Measurements from ENCODE around the gene FMNL2.

The FMNL2 gene

DNA sequence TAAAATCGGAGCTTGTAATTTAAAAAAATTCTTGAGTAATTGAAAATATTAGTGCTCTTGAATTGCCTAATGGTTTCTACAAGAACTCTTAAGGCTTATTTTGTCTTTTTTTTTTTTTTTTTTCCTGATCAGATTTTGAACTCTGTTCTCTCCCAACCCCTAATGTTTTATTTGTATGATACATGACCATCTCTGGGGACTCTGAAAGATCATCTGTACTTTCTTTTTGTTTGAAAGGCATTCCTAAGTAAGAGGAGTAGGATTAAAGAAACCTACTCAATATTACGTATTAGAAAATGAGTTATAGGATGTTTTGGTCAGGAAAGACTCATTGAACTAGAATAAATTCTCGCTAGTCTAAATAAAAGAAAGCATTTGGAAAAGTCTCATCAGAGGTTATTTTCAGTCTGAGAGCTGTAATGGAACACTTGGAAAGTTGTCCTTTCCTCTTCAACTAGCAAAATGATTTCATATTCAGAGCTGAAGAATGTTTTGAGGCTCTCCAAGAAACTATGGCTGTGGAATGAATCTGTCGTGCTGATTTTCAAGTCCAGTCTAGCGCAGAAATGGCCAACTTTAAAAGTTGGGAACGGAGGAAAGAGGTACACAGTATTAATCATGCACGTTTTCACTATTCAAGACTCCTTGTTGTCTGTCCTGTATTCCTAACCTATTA is 199.6 kb downstream of the FMNL2 start:
- no peak for DNase-seq

DNA sequence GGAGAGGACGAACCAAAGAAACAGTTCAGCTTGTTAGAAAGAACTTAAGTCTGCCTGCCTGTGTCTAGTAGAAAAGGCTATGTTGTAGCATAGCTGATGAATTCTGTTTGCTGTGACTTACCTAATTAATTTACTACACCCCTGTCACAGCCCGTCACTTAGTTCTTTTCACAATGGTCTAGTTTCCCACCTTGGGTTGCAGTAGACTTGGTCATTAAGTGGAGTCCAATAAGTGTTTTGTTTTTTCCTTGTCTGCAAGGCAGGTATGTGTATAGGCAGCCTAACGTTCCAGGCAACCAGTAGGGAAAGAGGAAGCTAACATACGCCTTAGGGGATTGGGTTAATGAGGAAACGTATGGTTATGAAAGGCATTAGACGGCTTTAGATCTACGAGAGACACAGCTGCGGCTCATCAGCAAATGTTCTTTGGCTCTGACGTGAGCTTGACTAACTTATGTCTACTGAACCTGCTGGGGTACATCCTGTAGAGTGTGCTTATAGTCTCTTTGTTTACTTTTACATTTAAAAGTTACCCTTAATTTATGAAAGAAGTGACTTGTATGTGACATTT is 202.2 kb downstream of the FMNL2 start:
- DNase-seq: no peak

DNA sequence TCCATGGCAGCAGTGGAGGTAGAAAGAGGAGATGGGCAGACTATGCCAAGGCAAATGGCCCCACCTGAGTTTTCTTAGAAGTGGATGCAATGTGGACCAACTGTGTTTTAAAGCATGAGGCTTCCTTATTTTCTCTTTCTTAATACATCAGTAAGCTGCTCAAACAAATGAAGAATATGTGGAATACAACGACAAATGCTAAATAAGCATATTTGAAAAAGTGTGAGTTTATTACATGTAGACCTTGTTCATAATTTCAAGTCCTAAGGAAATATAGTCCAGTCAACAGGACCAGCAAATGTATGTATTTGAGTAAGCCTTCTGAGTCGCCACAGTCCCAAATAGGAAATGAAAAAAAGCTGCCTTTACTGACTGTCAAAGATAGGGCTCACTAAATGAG is 204.4 kb downstream of the FMNL2 start:
- no peak for DNase-seq

DNA sequence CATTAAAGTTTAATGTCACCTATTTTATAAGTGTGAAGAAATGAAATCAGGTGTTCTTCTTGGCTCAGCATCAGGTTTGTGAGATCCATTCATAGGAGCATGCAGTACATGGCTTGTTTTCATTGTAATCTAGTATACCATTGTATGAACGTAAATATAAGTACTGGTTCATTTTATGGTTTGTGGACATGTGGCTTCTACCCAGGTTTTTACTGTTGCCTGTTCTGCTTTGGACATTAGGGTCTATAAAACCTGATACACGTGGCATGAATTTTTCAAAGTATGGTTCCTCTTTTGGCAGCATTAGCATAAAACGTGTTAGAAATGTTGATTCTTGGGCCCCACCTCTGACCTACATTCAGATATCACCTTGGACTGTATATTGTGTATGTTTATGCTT is 206.7 kb downstream of the FMNL2 start:
- no peak for DNase-seq

DNA sequence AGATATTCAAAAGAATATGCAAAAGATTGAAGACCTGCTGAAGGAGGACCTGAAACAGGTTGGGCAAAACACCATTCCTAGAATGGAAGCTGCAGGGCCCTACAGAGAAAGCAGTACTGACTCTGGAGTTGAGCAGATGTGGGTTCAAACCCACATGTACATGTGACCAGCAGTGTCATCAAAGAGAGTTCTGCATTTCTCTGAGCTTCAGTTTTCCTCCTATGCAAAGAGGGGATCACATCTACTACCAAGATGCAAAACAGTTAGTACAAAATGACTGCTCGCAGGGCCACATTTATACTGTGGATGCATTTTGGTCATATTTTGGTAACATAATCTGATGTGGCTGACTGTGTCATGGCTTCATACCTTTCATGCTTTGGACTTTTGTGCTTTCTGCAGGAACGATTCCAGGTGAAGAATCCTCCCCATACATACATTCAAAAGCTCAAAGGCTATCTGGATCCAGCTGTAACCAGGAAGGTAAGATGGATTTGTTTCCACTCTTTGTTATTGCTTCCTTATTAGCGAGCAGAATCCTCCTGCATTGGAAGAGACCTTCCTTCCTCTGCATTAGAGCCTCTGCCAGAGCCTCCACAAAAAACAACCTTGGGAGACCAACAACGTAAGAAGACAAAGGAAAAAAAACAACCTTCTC is 207.5 kb downstream of the FMNL2 start:
- no peak for DNase-seq

DNA sequence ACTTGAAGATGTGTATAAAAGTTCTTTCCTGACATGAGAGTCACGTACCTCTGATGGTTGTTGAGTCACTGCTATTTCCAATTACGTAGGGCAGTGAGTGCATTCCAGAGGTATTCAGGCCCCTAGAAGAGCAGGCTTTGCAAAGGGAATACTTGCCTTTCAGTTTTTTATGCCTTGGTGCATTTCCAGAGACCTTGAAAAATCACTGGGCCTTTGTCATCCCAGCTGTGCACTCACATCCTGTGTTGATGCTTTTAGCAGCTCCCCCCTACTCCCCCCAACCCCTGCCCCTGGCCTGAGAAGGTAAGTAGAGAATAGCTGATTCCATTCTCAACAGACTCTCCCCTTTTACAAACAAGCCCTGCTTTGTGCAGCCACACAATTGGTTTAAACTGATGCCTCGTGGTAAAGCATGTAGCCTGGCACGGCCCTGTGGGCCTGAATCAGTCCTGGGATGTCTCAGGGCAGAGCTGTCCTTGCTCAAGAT is 208.1 kb downstream of the FMNL2 start:
- no peak for DNase-seq

DNA sequence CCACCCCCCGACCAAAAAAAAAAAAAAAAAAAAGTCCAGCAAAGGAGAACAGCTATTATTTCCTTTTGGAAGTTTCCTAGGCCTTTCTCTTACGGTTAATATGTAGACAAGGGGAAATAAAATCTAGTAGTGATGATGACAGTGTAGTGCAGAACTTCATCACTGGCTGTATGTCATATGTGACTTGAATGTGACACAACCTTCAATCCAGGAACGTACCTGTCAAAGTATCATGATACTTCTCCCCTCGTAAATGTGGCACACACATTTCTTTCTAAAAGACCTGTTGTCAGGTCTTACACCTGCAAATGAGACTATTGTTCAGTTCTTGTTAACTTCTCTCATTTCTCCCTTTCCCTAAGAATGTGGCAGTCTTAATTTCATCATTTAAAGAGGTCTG is 208.7 kb downstream of the FMNL2 start:
- DNase-seq: no peak

DNA sequence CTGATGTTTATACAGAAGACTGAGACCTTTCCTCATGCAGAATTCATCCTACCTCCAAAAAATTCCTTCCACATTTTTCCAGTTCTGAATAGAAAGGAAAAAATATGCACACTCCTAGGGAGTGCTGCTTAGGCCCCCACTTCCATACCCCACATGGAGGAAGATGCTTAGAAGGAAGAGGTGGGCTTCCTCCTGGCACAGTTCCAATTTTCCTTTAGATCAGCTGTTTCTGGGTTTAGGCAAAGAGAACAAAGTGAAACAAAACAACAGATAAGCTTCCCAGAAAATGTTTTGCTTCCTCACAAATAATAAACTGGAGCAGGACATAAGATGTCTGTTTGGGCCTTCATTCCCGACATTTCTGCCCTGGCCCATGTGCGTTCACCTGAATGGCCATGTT is 209.7 kb downstream of the FMNL2 start:
- no peak for DNase-seq

DNA sequence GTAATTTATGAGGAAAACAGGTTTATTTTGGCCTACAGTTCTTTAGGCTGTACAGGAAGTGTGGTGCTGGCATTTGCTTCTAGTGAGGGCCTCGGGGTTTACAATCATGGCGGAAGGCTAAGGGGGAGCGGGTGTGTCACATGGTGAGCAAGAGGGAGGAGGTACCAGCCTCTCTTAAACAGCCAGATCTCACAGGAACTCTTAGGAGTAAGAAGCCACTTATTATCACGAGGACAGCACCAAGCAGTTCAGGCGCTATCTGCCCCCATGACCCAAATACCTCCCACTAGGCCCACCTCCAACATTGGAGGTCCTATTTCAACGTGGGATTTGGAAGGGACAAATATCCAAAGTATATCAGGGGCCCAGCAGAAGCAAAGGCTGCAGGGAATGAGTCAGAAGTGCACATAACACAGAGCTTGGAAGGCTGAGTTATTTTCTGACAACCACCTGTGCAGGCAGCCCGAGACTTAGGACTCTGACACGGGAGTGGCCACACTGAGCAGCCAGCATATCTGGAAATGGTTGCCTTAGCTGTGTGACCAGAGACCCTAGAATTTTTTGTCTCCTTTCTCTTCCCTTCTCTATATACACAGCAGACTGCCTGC is 211.4 kb downstream of the FMNL2 start:
- no peak for DNase-seq

DNA sequence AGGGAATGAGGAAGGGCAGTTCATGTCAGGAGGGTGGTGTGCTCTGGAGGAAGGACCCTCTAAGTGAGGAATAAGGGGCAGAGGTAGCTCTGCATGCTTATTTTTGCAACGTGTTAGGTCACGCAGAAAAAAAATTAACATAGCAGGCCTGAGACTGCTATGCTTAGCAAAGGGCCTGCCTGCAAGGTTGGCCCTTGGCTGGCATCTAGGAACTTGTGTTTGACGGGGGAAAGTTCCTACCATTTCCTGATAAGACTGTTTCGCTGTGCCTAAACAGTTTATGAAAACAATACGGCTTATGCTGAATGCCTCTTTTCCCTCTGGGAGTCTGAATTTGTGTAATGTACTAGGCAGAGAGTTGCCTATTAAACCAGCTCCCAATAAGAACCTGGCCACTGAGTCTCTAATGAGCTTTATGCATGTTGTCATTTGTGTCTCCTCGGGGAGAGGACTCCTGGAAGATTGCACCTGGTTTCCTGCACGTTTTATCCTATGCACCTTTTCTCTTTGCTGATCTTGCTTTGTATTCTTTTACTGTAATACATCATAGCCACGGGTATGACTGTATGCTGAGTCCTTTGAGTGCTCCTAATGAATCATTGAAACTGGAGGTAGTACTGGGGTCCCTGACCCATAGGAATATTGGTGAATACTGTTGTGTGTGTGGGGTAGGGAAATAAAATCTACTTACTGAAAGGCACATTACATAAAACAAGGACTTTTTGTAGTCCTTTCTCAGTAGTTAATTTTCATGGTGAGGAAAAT is 213.3 kb downstream of the FMNL2 start:
- DNase-seq: no peak

DNA sequence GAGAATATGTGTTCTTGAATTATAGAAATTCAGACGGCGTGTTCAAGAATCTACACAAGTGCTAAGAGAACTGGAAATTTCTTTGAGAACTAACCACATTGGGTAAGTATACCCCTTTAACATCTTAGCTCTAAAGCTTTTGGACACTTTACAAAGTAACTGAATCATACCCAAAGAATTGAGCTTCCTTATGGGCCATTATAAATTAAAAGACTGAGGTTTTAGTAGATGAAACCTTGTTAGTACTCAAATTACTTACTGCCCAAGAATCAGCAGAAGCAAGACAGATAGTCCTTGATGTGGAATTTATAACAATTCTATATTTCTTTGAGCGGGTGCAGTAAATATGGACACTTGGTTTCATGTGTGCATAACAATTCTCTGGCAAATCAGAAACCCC is 214.0 kb downstream of the FMNL2 start:
- no peak for DNase-seq

DNA sequence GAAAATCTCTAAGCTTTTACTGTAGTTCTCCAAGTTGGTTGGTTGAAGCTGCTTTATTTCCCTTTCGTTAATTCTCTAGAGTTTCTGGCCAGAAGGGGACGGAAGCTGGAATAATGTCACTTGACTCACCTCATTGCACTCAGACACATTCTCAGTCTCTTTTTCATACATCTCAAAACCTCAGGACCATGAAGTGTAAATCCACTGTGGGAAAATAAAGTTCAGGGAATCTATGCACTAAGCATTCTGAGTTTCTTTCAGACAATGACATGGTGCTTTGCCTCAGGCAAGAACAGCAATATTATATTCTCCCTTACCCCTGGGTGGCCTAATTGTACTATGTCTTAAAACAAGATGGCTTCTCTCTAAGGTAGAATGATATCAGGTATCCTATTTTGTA is 214.4 kb downstream of the FMNL2 start:
- no peak for DNase-seq

DNA sequence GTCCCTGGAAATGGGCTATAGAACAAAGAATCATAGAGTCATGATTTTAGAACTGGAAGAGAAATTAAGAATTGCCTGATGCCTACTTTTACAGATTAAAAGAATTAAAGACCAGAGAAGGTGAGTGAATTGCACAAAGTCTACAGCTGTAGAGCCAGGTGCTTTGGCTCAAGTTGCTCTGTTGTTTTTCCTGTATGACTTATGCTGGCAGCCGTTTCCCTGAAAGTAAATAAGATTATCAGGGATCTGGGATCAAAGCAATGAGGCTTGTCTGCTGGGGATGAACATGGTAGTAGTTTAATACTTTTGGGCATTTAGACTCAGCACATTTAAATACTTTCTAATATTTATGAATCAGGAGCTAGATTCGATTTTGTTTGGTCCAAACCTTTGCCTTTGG is 215.4 kb downstream of the FMNL2 start:
- DNase-seq: no peak

DNA sequence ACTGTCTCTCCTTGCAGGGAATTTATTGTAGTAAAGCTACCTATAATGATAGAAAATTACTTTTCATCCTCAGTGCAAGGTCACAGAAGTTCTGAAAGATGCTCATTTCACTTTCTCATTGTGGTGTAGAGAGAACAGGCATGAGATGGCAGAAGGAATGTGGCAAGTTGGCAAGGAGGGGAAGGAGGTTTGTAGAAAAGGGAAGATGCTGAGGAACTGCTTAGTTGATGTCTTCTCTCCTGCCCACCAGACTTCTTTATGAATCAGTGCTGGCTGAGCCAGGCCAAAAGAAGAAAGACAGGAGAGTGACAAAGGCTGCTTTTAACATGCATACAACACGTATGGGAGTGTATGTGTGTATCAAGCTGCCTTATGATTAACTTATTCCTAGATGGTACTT is 217.9 kb downstream of the FMNL2 start:
- no peak for DNase-seq

DNA sequence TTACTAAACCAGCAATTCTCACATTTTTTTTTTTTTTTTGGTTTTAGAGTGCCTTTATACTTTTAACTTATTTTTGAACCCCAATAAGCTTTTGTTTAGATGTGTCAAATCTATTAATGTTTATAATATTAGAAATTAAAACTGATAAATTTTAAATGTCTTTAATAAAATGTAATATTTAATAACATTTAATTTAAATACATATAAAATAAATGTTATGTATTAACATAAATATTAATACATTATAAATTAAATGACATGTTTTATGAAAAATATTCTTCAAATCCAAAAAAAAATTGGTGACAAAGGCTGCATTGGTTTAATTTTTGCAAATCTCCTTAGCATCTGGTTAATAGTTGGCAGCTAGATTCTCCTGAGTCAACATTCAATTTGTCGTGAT is 218.5 kb downstream of the FMNL2 start:
- DNase-seq: no peak

DNA sequence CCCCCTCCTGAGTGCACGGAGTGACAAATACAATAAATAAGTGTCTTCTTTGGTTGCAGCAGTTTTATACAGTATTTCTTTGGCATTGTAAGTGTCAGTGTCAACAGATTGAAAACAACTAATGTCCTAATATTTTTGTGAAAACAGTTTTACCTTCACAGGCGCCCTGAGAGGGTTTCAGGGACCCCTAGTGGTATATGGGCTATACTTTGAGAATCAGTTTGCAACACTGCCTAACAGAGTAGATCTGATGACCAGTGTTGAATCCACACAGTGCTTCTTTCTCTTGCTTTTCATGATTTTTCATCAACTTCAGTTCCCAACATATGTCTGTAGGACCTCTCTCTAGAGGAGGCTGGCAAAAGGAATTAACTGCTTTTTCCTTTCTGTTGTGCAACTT is 220.1 kb downstream of the FMNL2 start:
- no peak for DNase-seq

DNA sequence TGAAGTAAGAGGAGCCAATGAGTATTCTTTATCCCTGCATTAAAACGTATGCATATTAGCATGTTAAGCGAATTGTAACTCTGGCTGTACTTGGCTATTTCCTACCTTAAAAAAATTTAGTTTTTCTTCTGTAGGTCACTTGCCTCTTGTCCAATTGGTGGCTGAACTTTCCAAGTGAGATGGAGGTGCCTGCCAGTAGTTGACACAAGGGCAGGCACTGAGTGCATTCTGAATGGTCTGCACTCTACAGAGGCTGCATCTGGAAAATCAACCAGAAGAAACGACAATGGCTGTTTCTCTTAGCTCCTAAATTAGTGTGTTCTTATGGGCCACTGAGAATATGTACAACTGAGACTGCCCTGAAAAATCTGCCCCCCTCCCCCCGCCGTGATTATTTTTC is 221.5 kb downstream of the FMNL2 start:
- DNase-seq: no peak

DNA sequence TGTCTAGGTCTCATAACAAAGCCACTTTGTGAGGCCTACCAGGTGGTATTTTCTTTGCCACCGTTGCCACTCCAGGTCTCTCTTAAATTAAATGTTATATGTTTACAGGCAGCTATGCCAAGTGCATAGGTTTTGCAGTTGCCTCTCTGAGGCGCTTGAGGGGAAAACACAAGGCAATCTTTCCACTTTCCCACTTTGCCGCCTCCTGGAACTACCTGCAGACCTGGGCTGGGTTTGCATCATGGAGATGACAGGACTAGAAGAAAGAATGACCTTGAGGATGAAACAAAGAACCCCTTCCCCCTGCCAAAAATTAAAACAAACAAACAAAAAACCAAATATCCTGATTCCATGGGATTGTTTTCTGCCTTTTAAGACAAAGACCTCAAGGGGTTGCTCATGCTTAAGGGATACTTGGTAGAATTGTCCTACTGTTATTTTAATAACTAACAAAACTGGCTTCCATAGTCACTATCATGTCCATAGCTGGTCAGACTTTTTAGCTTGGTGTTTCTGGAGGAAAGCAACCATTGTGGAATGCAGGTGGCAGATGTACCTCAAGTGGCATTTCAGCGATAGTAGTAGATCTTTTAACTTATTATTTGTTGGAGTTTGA is 222.4 kb downstream of the FMNL2 start:
- DNase-seq: no peak

DNA sequence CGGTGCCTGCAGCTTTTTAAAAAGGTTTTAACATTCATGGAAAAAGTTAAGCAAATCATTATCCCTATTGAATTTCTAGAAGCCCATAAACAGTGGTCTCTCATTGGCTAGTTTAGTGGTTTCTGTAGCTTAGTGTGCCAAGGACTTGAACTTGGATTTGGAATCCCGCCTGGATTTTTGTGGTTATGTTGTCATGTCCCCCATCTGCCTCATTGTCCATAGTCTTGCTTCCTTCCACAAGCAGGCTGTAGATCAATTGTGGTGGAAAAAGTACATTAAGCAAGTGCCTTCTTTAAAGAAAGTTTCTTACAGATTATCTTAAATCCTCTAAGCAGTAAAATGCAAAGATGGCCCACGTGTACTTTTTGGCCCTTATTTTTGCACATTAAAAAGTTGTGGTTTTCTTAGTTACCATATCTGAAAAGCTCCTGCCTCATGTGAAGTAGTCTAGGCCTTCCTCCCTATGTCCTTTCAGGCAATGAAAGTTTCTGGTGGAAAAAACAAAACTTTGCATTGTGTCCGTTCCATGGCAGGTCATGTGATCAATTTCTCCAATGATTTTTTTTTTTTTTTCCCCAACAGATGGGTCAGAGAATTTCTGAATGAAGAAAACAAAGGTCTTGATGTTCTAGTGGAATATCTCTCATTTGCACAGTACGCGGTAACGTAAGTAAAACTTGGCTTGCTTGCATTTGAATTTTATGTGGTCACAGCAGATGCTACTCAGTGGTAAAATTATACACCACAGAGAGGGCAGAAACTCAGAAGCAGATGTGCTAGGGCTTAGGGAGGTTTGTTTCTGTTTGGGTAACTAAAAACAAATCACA is 223.4 kb downstream of the FMNL2 start:
- DNase-seq: no peak

DNA sequence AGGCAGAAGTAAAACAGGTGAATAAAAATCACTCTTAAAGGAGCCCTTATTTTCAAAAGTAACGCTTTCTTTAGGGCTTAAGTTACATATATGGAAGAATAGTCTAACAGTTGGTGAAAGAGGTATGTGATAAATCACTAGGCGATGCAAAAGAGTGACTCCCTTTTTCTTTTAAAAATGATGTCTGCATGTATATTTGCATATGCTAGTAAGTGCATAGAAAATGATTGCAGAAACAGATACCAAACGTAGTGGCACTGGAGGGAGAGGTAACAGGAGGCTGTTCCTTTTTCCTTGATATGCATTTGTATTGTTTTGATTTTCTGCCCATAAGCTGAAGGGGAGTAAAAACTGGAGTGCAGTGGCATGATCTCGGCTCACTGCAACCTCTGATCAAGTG is 224.0 kb downstream of the FMNL2 start:
- no peak for DNase-seq

DNA sequence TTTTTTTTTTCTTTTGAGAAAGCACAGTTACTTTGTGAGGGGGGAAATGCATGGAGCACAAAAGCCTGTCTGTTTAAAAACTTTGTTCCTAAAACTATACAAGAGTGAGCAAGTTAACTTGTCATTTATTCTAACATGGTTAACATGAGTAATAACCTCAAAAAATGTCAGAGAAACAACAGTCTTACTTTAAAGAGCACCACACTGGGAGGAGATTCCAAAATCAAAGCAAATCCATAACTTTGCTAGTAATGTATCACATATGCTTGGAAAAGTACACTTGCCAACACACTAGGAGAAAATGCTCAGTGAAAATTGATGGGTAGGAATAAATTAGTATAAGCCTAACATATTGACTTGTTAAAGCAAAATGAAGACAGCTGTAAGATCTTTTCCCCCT is 225.2 kb downstream of the FMNL2 start:
- DNase-seq: no peak

Measured in NCI-H1930 (cell line).